HepG2 (cell line): ENCODE results near the gene HMG20B. TPM values are rescaled to one million over a fixed set of nuclear protein-coding genes. Genes with fewer than 3 reads are reported as not detected.

Source experiments
- BORCS8-MEF2B ChIP-seq: sonication (generic); formaldehyde crosslinking; IDR thresholded peaks from 2 replicates; pipeline ENCODE4 v1.8.0; 2022; ENCODE audit warnings: mild to moderate bottlenecking, missing genetic modification reagents
- CBFB ChIP-seq: sonication (generic); formaldehyde crosslinking; IDR thresholded peaks from 2 replicates; pipeline ENCODE4 v1.4.0; 2020; ENCODE audit warnings: missing genetic modification reagents
- DBP ChIP-seq: sonication (generic); formaldehyde crosslinking; IDR thresholded peaks from 2 replicates; pipeline ENCODE4 v1.4.0; 2020; ENCODE audit warnings: missing genetic modification reagents; ENCODE audit errors: not compliant biosample characterization
- ETV5 ChIP-seq: IDR thresholded peaks from 2 replicates; pipeline ENCODE4 v1.6.1; 2018; ENCODE audit warnings: missing biosample characterization, missing genetic modification reagents, inconsistent platforms, borderline replicate concordance
- HMGXB4 ChIP-seq, 2 experiments: sonication (generic) in 1 of 2; formaldehyde crosslinking in 1 of 2; IDR thresholded peaks; 2 replicates each; pipeline versions ENCODE4 v1.4.0 to v1.6.1; 2018 to 2020; ENCODE audit warnings: missing genetic modification reagents in 2 of 2, borderline replicate concordance in 1 of 2, low read depth in 1 of 2, mild to moderate bottlenecking in 1 of 2, missing biosample characterization in 1 of 2
- IKZF1 ChIP-seq: fragments of 450-650 bp; IDR thresholded peaks from 2 replicates; pipeline ENCODE4 v1.7.1; 2016
- IKZF4 ChIP-seq: sonication (generic); formaldehyde crosslinking; IDR thresholded peaks from 2 replicates; pipeline ENCODE4 v1.5.1; 2020; ENCODE audit warnings: borderline replicate concordance, mild to moderate bottlenecking, low read depth, missing genetic modification reagents; ENCODE audit errors: not compliant biosample characterization
- KDM5B ChIP-seq: sonication (generic); formaldehyde crosslinking; IDR thresholded peaks from 2 replicates; pipeline ENCODE4 v1.4.0; 2020; ENCODE audit warnings: missing genetic modification reagents, mild to moderate bottlenecking, borderline replicate concordance
- RELA ChIP-seq: sonication (generic); formaldehyde crosslinking; IDR thresholded peaks from 2 replicates; pipeline ENCODE4 v1.4.0; 2020; ENCODE audit warnings: missing genetic modification reagents
- RFX3 ChIP-seq: IDR thresholded peaks from 2 replicates; pipeline ENCODE4 v1.6.1; 2016; ENCODE audit warnings: missing biosample characterization, missing genetic modification reagents
- RXRB ChIP-seq: IDR thresholded peaks from 2 replicates; pipeline ENCODE4 v1.6.1; 2016; ENCODE audit warnings: borderline replicate concordance, missing genetic modification reagents, missing compliant biosample characterization
- SMAD1 ChIP-seq: sonication (generic); formaldehyde crosslinking; IDR thresholded peaks from 2 replicates; pipeline ENCODE4 v1.4.0; 2020; ENCODE audit warnings: missing genetic modification reagents, low read depth, mild to moderate bottlenecking, borderline replicate concordance
- TFAP4 ChIP-seq: sonication (generic); IDR thresholded peaks from 2 replicates; pipeline ENCODE4 v1.6.1; 2016; ENCODE audit warnings: low read depth, borderline replicate concordance
- TIGD3 ChIP-seq: sonication (generic); formaldehyde crosslinking; IDR thresholded peaks from 2 replicates; pipeline ENCODE4 v1.5.1; 2020; ENCODE audit warnings: mild to moderate bottlenecking, missing genetic modification reagents, borderline replicate concordance
- ZBTB34 ChIP-seq: sonication (generic); formaldehyde crosslinking; IDR thresholded peaks from 2 replicates; pipeline ENCODE4 v1.8.0; 2022; ENCODE audit warnings: mild to moderate bottlenecking, missing genetic modification reagents
- ZFP82 ChIP-seq: sonication (generic); formaldehyde crosslinking; IDR thresholded peaks from 2 replicates; pipeline ENCODE4 v1.5.1; 2020; ENCODE audit warnings: mild to moderate bottlenecking, missing genetic modification reagents, borderline replicate concordance
- ZNF138 ChIP-seq: sonication (generic); formaldehyde crosslinking; IDR thresholded peaks from 2 replicates; pipeline ENCODE4 v1.5.0; 2020; ENCODE audit warnings: mild to moderate bottlenecking, low read depth, missing genetic modification reagents
- ZNF230 ChIP-seq: sonication (generic); formaldehyde crosslinking; IDR thresholded peaks from 2 replicates; pipeline ENCODE4 v1.4.0; 2020; ENCODE audit warnings: mild to moderate bottlenecking, missing genetic modification reagents
- ZNF335 ChIP-seq: sonication (generic); formaldehyde crosslinking; IDR thresholded peaks from 2 replicates; pipeline ENCODE4 v1.4.0; 2020; ENCODE audit warnings: missing genetic modification reagents
- ZNF350 ChIP-seq: sonication (generic); formaldehyde crosslinking; IDR thresholded peaks from 2 replicates; pipeline ENCODE4 v1.4.0; 2020; ENCODE audit warnings: mild to moderate bottlenecking, low read depth, missing genetic modification reagents, borderline replicate concordance
- ZNF530 ChIP-seq: sonication (generic); formaldehyde crosslinking; IDR thresholded peaks from 2 replicates; pipeline ENCODE4 v1.5.0; 2020; ENCODE audit warnings: low read depth, mild to moderate bottlenecking, missing genetic modification reagents
- ZNF589 ChIP-seq: sonication (generic); formaldehyde crosslinking; conservative IDR thresholded peaks from 2 replicates; pipeline ENCODE4 v1.8.0; 2022; ENCODE audit warnings: mild to moderate bottlenecking, moderate library complexity, missing genetic modification reagents
- ZNF747 ChIP-seq: sonication (generic); formaldehyde crosslinking; IDR thresholded peaks from 2 replicates; pipeline ENCODE4 v1.8.1; 2023; ENCODE audit warnings: missing genetic modification reagents, mild to moderate bottlenecking, borderline replicate concordance
- polyA plus RNA-seq, 8 experiments: library from polyadenylated mRNA; depleted of rRNA in 3 of 8; stranded (reverse) in 7 of 8; unstranded in 1 of 8; fragments of >200 nt; fragmentation: Illumina TruSeq in 4 of 8; extraction: Trizol in 4 of 8; gene quantifications; 2 replicates each; pipeline versions ENCODE4 v1.2.1 to v1.2.3, GENCODE V29; 2011 to 2016; ENCODE audit warnings: low read depth in 4 of 8, missing spikeins in 1 of 8, mixed read lengths in 1 of 8; ENCODE audit not compliant: insufficient read depth in 1 of 8
- total RNA-seq, 5 experiments: library from RNA; depleted of rRNA; stranded (reverse); fragments of >200 nt; fragmentation: Illumina TruSeq; extraction: Trizol; gene quantifications; 2 replicates each; pipeline ENCODE4 v1.2.3, GENCODE V29; 2016; ENCODE audit warnings: low read depth in 1 of 5

Gene HMG20B
- total and polyA plus RNA-seq, 2 of the 13 experiments (the other 11 are each of a cell fraction or from before 2014, with no cell fraction given), result 23.9 to 29.2 TPM

GRCh38 chr19:3572132-3572854 is 451 bp upstream of the HMG20B start (continued):
- TF ChIP-seq ZNF747 (CRISPR knock-in tag), result no peak
- peak; percentile 95 for TF ChIP-seq RFX3
- TF ChIP-seq ZNF350 (CRISPR knock-in tag), result 0 out of 2 replicates have a peak, but pooled peaks have one; percentile 8
- TF ChIP-seq TFAP4, result no peak
- TF ChIP-seq ZNF230, result no peak
- no peak for TF ChIP-seq ZNF530 (CRISPR knock-in tag)
- TF ChIP-seq RXRB, result no peak
- no peak for TF ChIP-seq ZBTB34 (CRISPR knock-in tag)
- no peak for TF ChIP-seq ZNF589 (CRISPR knock-in tag)
- no peak for TF ChIP-seq TIGD3
- TF ChIP-seq ETV5 (CRISPR knock-in tag), result peak; percentile 52; the same call in 1 of the 2 replicates
- 0 out of 2 replicates have a peak, but pooled peaks have one; percentile 41 for TF ChIP-seq CBFB (CRISPR knock-in tag)
- no peak for TF ChIP-seq ZFP82 (CRISPR knock-in tag)
- no peak for TF ChIP-seq DBP (CRISPR knock-in tag)
- peak in 1 of 2 experiments; percentile 12; a peak in 1 of 4 replicates for TF ChIP-seq HMGXB4 (CRISPR knock-in tag; IDR thresholded peaks at IDR 0.05; ENCODE audit: borderline replicate concordance in 1 of 2, low read depth in 1 of 2)
- TF ChIP-seq SMAD1 (CRISPR knock-in tag), result no peak
- no peak for TF ChIP-seq IKZF1
- TF ChIP-seq ZNF138 (CRISPR knock-in tag), result no peak
- TF ChIP-seq KDM5B (CRISPR knock-in tag), result no peak
- no peak for TF ChIP-seq ZNF335 (CRISPR knock-in tag)
- TF ChIP-seq RELA (CRISPR knock-in tag), result no peak
- TF ChIP-seq IKZF4 (CRISPR knock-in tag), result no peak
- no peak for TF ChIP-seq BORCS8-MEF2B (CRISPR knock-in tag)
